A549 treated with AZD9567 at 1 μM for 4 hours (cell line): Measurements from ENCODE around the gene TCAF2. TPM values are rescaled to one million over a fixed set of nuclear protein-coding genes. Genes with fewer than 3 reads are reported as not detected.

Source experiments
- total RNA-seq: library from RNA; stranded (reverse); fragments of 200-300 nt; extraction: Qiagen RNA extraction; gene quantifications from 5 replicates; pipeline ENCODE4 v1.2.3, GENCODE V29; 2022; ENCODE audit not compliant: insufficient read depth

Gene TCAF2
- total RNA-seq, result 0.62 to 0.99 TPM (median 0.89 TPM) in 5 replicates

DNA sequence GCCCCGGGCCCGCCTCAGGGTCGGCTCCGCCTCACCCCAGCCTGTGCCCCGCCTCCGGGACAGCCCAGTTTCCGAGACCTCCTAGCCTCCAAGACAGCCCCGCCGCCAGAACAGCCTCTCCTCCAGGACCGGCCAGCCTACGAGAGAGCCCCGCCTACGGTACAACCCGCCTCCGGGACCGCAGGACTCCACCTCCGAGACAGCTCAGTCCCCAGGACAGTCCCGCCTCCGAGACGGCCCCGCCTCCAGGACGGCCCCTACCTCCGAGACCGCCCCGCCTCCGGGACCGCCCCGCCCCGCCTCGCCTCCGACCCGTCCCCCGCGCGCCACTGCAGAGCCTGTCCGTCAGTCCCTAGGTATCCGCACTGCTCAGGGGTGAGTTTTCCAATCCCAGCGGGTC, at the start of gene TCAF2:
Gene TCAF2 (plus strand): TSS at position 329 of the 400 bp plus-strand sequence.

DNA sequence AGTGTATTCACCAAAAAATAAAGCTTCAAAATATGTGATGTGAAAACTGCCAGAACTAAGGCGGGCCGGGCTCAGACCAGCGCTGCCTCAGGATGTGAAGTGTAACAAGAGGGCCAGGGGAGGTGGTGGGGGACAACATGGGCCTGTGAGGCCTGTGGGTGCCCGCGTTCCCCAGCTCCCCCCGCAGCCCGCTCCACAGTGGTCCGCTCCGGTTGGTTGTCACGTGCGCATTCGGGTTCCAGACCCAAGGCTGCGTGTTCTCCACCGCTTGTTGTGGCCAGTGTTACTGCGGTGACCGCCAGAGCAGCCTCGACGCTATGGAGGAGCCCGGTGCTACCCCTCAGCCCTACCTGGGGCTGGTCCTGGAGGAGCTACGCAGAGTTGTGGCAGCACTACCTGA, 49.3 kb upstream of the TCAF2 start, which contains the start of gene CTAGE15:
Gene CTAGE15 (plus strand): TSS at position 301 of the 400 bp plus-strand sequence. CDS start 17 bp downstream, at position 318.

Other genes starting within 250 kb of the TCAF2 start
- 156 to 180 TPM (median 176 TPM) in 5 replicates for gene ZYX, start 239.6 kb upstream of the TCAF2 start, total RNA-seq
- 0.03 to 0.05 TPM in 2 of 5 replicates, not detected in the others for gene EPHA1, start 212.1 kb upstream of the TCAF2 start, total RNA-seq
- gene TAS2R60, start 177.5 kb upstream of the TCAF2 start, total RNA-seq, result not detected in 5 replicates
- gene TAS2R41, start 143.1 kb upstream of the TCAF2 start, total RNA-seq, result not detected in 5 replicates
- gene CTAGE15, start 49.2 kb upstream of the TCAF2 start, total RNA-seq, result not detected in 5 replicates
- gene CTAGE6, start 136.7 kb downstream of the TCAF2 start, total RNA-seq, result not detected in 5 replicates